GM20431 (cell line): ENCODE results near the gene WRNIP1.

ENCODE experiments used
- in situ Hi-C: fragments of 300-500 bp; cut with MseI, MboI; formaldehyde crosslinking; loops from one replicate; pipeline ENCODE4 v1.15.0; 2020; ENCODE audit warnings: low sequenced_read_pairs; ENCODE audit not compliant: unreplicated experiment

WRNIP1 gene

DNA sequence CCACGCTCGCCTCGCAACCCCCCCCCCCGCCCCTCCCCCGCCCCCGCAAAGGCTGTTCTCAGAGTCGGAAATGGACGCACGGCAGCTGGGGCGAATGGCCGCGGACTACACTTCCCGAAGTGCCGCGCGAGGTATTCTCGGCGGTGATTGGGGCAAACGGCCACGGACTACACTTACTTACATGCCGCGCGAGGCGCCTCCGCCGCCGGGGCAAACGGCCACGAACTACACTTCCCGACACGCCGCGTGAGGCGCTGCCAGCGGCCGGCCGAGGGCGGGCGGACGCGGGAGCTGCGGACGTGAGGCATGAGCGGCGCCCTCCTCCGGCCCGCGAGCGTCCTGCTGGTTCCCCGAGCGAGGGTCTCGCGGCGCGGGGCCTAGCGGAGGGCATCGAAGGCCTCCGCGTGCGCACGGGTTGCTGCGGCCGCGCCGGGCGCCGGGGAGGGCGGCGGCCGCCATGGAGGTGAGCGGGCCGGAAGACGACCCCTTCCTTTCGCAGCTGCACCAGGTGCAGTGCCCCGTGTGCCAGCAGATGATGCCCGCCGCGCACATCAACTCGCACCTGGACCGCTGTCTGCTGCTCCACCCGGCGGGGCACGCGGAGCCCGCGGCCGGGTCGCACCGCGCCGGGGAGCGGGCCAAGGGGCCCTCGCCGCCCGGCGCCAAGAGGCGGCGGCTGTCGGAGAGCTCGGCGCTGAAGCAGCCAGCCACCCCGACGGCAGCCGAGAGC, at the start of gene WRNIP1:
WRNIP1 (plus strand) TSS at position 228 of the 730 bp plus-strand sequence; CDS start at position 458, 230 bp downstream.
- in situ Hi-C loops: no loop called here

DNA sequence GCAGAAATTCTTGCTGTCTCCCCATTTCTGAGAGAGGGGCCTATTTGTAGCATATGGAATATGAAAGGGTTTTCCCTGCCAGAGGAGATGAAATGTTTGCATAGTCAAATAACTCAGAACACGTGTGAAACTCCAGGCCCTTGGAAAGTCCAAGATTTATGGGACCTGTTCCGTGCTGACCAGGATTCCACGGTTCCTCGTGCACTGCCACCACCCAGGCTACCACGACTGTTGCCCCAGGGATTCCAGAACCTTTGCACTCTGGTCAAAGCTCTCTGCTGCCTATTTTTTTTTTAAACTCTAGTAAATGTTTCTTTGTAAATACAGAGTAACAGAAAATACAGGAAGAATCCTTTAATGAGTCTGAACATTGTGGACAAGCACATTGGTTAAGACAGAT, 49.5 kb upstream of the WRNIP1 start:
- in situ Hi-C loops: no loop called here

DNA sequence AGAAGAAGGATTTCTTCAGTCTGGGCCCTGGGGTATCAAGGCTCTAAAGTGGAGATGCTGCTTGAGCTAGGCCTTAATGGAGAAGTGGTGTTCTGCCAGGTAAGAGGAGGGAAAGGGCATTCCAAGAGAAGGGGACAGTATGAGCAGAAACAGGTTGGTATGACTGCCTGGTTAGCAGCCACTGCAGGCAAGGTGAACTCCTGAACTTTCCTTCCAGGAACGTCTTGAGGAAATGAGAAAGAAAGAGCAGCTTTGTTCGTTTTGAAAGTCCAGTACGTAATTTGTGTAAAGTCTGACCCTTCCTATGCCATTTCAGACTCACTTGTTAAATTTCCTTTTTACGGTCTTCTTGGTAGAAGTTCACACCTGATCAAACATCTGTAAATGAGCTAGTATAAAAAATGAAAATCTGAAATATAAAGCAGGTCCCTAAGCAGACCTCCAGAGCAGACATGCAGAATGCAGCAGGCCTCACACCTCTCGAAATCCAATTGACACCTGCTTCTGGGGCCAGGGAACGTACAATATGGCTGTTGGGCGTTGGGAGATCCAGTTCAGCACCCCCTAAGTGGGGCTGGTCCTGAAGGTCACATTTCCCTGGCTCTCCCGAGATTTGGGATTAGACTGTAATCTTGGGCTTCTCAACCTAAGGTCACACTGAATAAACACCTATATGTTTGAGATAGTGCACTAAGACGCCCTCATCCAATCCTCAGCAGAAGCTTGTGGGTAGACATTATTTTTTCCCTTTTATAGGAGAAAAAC, 48.1 kb upstream of the WRNIP1 start:
- in situ Hi-C loops: no loop called here

DNA sequence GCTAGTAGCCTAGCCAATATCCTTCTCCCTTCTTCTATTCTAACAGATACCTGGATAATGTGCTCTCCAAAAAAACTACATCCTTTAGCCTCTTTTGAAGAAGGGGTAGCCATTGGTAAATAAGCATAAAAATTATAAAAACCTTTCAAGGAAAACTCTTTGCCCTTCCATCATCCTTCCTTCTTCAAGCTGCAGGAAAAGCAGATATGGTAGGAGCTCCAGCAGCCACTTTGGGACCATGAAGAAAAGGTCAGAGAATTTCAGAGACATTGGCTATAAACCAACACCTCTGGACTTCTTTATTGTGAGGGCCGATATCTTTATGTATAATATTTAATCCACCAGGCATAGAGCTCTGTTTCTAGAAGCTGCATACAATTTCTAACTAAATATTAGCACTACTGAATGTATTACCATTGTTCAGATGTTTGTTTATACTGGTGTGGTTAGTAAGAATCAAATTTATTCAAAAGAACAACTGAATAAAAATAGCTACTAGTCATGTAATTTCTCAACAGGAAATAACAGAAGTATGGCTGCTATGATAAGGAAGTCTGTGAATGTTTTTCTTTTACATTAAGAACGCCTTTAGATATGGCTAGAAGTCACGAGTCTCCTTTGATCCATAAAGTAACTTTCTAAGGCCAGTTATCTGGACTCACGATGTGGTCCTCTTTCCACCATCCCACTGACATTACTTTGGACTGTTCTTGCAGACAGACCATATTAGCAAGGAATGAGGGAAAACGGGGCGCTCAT, 46.7 kb upstream of the WRNIP1 start:
- in situ Hi-C loops: no loop called here

DNA sequence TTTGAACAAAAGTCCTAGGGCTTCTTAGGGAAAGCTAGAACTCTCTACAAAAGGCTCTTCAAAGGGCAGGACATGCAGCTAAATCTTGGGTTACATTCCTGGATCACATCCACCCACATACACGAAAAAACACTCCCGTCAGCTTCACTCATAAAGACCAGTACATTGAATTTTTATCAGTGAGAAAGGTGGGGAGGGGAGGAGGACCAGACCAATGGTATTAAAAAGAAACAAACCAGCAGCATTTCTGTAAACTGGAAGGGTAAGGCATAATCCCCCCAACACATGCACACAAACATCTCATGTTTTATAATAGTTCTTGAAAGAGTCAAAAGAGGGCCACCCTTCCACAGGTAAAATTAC, 46.1 kb upstream of the WRNIP1 start:
- in situ Hi-C loops: no loop called here

DNA sequence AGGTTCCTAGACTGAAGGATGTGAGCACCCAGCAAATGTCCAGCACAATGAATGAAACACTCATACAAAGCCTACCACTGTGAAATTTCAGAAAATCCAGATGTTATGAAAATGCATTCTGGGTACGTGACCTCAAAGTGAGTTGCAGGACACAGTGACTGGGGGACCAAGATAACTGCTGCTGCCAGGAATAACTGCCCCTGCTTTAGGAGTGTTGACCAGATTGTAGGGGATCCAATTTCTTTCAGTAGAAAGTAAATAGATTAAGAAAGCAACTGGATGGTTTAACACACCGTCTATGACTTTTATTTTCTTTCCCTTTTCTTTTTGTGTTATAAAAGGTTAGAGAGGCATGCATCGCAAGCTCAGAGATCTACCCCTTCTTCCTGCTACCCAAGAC, 44.0 kb upstream of the WRNIP1 start:
- in situ Hi-C loops: no loop called here

DNA sequence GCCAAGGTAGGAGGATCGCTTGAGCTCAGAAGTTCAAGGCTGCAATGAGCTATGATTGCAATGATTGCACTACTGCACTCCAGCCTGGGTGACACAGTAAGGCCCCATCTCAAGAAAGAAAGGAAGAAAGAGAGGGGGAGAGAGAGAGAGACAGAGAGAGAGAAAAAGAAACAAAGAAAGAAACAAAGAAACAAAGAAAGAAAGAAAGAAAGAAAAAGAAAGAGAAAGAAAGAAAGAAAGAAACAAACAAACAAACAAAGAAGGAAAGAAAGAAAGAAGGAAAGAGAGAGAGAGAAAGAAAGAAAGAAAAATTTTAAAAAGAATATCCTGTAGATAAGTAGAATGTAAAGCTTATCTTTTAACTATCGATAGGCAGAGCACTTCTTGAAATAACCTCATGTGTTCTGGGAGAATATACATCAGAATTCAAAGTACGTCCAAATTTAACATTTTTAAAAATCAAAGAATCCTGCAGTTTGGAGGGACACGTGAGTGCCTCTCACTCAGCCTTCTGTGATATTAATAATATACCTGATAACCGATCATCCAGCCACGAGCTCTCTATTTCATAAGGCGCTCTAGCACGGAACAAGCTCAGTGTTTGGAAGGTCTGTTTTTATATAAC, 39.7 kb upstream of the WRNIP1 start:
- in situ Hi-C loops: loop anchor here (25.0 kb wide), 1 partner anchor 1138 kb away; no protein-coding TSS in a partner anchor

DNA sequence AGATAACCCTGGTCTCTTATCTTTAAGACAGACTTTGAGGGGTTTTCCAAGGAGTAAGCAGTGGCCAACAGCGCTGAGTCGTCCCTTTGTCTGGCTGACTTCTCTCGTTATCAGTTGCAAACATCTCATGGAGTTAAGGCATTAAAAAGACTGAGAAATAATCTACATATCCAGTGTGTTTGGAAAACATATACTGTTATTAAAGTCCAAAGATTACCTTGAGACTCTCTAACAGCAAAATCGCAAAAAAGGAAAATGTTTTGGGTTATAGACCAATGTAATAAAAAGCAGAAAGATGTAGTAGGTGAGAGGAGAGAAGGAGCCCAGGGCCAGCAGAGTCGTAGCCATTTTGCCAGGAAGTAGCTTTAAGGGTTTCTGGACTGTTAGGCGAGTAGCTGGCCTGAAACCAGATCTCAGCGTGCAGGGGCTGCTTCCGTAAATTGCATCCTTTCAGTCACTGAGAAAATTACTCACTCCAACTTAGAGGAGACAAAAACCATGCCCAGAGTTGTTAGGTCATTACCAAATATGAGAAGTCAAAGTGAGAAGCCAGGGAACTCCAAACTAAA, 39.1 kb upstream of the WRNIP1 start:
- in situ Hi-C loops: loop anchor here (25.0 kb wide), 1 partner anchor 1139 kb away; no protein-coding TSS in a partner anchor

DNA sequence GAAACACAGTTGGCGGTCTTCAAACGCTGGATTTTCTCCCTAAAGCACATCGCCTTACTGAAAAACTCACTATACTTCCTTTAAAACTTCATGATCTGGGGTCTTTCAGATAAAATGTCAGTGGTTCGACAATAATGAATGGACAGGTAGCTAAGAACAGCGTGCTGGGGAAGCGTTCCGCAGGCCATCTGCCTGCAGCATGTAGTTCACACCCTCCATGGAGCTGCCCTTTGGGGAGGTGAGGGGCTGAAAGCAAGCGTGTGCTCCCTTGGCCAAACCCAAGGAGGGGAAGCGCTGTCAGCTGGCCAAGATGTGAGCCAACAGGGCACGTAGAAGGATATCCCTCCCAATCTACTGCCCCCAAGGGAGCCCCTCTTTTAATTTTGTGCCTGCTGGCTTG, 35.3 kb upstream of the WRNIP1 start:
- in situ Hi-C loops: loop anchor here (25.0 kb wide), 1 partner anchor 1143 kb away; no protein-coding TSS in a partner anchor

DNA sequence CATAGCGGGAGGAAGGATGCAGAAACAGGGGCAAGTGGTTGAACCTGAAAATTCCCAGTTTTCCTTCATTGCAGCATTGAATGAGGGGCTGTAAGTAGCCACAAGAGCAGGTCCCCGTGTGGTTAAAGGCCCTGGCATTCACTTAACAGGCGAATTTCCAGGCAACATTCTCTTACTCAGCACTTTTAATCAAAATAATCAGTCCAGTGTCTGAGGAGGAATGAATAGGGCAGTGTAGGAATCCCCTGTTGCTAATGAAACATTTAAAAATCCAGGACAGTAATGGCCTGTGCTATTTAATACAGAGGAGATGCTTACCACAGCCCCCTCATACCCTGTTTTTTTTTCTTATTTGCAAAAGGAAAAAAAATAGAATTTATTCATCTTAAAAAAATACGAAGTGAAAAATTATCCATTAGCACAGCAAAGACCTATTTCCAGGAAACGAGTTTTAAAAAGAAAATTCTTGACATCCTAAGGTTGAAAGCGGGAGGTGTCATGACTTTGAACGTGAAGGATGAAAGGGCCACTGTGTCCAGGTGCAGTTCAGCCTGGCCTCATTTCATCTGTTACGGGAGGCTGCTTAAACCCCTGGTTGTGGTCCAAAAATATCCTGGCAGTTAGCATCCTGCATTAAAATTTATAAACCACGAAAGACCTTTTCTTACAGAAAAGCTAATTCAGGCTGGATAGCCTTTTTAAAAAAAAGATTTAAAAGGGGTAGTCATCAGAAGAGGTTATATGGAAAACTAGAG, 34.7 kb upstream of the WRNIP1 start:
- in situ Hi-C loops: loop anchor here (25.0 kb wide), 1 partner anchor 1143 kb away; no protein-coding TSS in a partner anchor

DNA sequence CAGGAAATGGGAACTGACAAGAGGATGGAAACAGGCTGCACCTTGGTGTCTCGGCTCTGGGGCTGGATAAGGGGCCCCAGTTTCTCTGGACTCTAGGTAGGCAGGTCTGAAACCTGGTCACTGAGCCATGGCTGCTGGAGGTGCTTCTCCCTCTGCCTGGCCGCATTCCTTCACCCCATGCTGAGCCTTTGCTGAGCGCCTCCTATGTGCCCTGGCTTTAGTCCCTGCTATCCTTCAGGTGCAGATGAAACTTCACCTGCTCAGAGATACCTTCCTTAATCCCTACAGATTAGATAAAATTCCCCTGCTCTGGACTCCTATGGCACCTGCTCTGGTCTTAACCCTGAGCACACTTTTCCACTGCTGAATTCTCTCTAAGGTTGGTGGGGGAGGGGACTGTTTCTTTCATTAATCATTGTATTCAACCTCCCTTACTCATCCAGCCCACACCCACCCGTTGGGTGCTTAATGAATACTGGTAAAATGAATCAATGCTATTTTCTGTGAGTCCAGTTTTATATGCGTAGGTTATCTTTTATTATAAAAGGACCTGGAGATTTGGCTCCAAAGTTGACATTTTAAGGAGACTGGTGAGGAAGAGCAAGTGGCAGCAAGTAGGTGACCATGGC, 33.8 kb upstream of the WRNIP1 start:
- in situ Hi-C loops: loop anchor here (25.0 kb wide), 1 partner anchor 1144 kb away; no protein-coding TSS in a partner anchor

DNA sequence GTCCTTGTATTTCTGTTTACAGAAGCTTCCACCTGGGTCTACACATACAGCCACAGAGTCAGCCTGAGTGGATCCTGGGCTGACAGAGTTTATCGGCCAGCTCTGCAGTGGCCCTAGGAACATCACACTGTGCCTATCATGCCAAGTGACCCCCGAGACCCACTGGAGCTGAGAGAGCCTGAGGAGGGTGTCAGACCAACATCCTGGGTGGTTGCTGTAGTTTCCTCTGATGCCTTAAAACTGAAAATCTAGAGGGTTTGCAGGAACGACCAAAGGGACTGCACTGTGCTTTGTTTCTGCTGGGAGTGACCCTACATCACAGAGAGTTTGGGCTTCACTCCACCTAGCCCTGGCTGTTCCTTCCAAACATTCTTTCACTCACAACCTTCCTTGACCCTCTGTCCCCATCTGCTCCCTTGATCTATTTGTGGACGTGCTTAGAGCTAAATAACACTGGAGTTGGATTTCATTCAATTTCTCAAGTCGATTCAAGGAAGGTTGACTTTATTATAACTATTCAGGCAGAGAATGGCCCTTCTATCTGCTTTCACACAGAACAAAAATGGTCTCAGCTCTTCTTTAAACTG, 32.6 kb upstream of the WRNIP1 start:
- in situ Hi-C loops: loop anchor here (25.0 kb wide), 1 partner anchor 1145 kb away; no protein-coding TSS in a partner anchor

DNA sequence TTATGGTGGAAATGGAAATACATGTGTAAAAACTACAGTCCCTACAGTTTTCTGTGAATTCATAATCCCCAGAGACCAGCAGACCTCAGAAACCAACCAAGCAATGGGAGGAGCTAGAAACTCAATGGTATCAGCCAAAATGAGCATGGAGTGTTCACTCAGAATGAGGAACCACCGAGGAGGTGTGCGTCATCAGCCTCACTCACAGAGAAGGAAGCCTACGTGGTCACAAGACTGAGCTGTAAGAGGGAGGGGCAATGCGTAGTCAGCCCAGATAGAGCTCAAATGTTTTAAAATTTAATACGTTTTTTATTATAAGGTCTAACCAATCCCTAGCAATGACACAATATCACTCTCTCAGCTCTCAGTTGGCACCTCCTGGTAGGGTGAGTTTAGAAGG, 31.9 kb upstream of the WRNIP1 start:
- in situ Hi-C loops: loop anchor here (25.0 kb wide), 1 partner anchor 1146 kb away; no protein-coding TSS in a partner anchor

DNA sequence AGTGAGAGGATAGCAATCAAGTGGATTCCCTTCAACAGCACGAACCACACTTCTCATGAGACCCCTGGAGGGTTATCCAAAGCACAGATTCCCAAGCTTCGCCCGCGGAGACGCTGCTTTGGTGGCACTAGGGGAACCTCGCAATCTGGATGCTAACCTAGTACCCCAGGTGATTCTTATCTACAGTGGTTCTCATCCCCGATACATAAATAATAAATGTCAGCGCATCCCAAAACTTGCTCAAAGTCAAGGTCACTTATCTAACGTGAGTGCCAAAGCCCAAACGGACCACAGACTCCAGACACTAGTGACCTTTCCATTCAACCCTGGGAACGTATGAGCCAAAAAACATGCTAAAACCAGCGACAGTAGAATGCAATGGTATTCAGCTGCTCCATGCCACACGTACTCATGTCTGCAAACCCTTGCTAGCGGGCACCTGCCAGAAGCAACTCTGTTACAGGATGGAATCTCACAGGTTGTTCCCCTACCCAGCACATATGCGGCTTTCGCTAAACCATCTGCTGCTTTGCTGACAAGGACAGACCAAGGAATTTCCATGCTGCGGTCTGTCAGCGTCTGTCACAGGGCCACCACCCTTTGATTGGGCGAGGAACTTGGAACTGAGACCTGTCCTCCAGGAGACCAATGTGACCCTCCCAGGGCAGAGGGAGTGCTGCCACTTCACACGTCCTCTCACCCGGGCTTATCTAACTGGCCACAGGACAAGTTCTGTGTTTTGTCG, 31.3 kb upstream of the WRNIP1 start:
- in situ Hi-C loops: loop anchor here (25.0 kb wide), 1 partner anchor 1147 kb away; no protein-coding TSS in a partner anchor

DNA sequence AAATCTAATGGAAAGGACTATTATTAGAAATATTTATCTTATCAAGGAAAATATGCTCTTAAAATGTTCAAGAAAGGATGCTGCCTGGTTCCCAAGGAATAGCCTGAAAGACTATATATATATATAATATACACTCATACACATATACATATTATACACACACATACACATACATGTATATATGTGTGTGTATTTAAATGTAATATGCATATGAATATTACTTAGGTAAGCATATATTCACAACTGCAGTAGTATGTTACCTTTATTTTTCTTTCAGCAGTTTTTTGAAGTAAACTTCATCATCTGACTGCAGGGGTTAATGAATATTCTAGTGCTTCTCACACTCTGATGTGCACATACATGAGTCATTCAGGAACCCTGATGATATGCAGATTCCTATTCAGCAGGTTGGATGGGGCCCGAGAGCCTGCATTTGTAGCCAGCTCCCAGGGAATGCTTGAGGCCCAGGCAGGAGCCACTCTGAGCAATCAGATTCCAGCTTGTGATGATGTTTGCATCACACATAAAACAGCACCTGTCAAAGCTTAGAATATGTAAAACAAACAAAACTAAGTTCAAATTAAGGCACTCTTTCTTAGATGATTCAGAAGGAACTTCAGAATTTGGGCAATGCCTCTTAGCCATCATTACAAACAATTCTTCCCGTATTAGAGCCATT, 30.6 kb upstream of the WRNIP1 start:
- in situ Hi-C loops: loop anchor here (25.0 kb wide), 1 partner anchor 1147 kb away; no protein-coding TSS in a partner anchor

DNA sequence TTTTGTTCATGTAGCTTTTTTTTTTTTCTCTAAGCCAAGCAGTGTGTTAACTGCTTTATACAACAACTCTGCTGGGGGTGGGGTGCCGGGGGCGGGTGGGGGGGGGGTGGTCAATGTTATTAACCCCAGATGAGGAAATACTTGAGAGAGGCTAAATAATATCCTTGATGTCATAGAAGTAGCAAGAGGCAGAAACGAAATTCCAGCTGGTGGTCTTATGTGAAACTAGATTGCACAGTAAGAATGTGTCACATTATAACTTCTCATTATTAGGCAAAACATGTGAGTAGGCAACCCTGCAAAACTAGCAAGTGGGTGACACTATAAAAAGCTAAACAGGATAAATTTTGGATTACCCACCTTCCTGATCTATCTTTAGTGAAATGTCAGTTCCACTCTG, 27.3 kb upstream of the WRNIP1 start:
- in situ Hi-C loops: loop anchor here (25.0 kb wide), 1 partner anchor 1151 kb away; no protein-coding TSS in a partner anchor
